NCI-H1048 (cell line): Measurements from ENCODE around the gene R3HDM1.
"Not testable (repeated sequence)": the region's sequence is repeated elsewhere in the genome, so short reads cannot be mapped to it uniquely, and the experiment has no call there.

ENCODE experiments used
- DNase-seq: peaks from one replicate; lab custom pipeline; 2025; lab: John Stamatoyannopoulos, UW

The R3HDM1 gene

DNA sequence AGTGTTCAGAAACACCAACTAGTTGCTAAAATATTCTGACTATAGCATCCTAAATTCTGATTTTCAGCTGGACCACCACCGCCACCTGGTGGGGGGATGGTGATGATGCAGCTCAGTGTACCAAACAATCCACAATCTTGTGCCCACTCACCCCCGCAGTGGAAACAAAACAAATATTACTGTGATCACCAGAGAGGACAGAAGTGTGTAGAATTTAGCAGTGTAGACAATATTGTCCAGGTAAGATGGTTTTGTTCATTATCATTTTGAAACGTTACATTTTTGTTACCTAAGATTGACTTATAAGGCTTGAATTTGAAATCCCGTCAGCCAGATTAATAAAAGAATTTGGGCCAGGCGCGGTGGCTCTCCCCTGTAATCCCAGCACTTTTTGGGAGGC, 178.7 kb downstream of the R3HDM1 start:
- DNase-seq = no peak

DNA sequence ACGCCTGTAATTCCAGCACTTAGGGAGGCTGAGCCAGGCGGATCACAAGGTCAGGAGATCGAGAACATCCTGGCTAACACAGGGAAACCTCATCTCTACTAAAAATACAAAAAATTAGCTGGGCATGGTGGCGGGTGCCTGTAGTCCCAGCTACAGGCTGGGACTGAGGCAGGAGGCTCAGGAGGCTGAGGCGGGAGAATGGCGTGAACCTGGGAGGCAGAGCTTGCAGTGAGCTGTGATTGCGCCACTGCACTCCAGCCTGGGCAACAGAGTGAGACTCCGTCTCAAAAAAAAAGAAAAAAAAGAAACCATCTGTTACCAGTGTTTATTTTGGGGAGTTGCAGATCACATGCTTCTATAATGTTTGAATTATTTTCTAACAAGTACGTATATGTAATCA, 183.8 kb downstream of the R3HDM1 start:
- DNase-seq = not testable (repeated sequence)

DNA sequence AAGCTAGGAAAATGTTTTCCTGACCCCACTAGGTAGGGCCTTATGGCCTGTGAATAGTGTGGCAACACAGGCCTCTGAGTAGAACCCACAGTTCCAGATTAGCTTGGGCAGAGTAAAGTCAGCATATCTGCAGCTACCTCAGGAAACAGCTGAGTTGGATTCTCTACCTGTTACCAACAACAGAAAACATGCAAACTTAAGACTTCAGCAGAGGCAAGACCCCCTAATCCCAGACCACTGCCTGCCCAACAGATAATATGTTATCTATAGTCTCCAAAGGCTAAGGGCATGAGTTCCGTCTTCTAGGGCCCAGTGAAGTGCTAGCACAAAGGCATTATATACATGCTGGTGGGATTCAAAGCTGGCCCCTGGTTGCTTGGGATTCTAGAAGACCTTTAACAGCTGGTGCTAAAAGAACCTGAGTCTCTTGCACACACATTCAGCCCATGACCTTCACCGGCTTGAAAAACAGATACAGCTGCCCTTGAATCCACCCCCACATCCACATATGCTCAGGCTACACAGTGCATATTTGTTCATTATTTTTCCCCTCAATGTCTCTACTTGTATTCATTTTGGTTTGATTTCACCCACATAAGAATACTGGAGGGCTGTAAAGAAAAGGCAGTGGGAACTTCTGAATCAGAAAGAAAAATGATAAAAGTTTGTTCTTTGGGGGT, 196.9 kb downstream of the R3HDM1 start:
- no peak for DNase-seq

DNA sequence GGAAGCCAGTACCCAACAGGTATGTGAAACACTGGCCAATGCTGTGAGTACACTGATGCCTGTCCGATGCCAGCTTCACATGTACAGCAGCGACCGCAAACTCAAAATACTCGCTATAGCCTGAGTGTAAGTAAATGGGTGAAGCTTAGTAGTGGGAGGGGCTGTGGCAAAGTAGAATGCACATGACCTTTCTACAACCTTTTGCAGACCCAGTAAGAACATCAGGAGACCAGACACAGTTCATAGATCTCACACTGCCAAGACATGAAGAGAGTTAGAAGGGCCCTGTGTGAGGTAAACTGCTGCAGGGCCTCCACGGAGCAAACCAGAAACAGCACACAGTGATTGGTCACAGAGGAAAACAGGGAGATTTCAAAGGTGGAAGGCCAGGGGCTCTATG, 201.3 kb downstream of the R3HDM1 start:
- DNase-seq = no peak

DNA sequence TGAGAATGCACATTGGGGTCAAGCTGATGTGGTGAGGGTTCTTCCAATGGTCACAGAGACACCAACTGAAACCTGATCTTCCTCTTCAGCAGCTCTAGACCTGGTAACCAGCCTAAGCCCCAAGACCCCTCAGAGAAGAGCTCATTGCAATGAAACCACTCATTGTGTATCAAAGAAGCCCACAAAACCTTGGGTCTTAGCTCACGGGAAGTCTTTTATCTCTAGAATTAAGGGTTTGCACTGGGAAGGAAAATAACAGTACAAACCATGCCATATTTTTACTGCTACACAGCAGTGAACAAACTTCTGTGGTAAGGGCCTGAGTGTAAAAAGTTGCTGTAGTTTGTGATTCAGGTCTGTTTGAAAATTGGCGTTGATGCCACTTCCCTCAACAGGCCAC, 201.8 kb downstream of the R3HDM1 start:
- no peak for DNase-seq

DNA sequence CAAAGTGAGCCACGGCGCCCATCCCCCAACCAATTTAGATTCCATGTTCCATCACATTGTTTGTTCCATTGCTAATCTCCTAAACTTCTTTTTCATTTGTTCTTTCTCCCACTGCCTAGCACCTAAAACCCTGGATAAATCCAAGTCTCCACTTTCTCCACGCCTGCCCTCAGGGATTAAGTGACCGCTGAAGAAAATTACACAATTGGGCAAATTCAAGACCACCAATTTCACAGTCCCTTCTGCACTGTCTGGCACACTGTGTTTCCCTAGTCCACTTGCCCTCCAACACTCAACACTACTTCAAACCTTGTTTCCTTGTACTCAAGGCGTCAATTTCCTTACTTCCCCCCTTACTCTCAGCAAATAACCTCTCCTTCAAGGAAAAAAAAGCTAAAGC, 205.3 kb downstream of the R3HDM1 start:
- DNase-seq = no peak

DNA sequence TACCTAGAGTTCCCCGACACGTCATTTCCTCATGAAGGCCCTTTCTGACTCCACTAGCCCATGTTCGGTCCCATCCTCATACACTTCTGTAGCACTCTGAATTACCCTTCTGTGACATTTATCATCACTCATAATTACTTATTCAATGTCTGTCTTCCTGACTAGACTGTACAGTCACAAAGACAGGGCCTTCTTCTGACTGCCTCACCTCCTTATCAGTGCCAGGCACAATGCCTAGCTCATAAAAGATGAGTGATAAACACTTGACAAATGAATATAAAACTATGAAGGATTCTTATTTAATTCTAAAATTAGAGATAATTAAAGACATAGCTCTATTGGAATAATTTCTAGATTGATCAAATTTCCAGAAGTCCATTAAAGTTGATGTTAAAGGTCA, 208.9 kb downstream of the R3HDM1 start:
- no peak for DNase-seq

DNA sequence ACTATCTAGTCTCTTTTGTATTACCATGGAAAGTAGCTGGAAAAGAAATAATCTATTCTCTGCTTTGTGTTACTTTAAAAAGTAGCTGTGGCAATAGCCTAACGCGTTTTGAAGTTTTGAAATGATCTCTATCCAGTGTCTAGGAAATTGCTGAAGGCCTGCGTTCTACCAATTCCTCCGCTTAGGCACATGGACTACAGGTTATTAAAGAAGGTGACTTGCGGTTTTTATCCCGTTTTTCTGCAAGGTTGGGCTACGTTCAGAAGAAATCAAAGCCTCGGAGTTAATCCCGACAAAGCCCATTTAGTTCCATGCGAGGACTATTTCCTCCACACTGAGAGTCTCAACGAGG, 209.7 kb downstream of the R3HDM1 start:
- DNase-seq = no peak

DNA sequence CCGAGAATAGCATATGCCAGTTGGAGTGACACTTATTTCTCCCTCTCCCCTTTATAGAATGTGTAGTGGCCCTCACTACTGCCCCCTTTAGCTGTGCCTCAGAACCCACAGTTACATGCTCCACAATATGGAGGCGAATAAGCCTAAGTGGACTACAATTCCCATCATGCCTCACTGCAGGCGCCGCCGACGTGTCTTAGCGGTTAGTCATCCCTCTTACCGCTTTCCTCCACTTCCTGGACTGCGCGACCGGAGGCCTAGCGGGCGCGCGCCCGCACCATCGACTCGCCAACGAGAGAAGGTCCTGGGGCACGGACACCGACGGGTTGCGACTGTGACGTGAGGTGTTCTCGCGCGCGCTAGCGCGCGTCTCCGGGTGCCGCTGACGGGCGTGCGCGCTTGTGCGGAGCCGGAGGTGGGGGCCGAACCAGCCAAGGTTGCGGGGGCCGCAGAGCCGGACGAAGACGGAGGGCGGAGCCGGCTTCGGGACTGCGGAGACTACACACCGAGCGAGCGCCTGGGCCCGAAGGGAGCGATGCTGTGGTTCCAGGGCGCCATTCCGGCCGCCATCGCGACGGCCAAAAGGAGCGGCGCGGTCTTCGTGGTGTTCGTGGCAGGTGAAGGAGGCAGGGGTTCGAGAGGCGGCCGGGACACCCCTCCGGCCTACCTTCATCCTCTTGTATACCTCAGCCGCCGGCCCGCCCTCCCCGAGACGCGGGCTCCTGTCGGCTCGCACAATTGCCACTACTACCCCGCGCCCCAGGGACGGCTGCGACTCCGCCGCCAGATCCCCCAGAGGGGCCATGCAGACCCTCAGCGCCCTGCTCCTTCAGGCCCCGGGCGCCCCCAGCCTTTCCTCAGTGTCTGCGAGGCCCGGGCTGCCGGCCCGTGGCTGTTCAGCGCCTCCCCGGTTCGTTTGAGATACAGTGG, 210.4 kb downstream of the R3HDM1 start, which contains the start of gene UBXN4:
TSS of gene UBXN4 (plus strand) at position 461 of the 930 bp plus-strand sequence. CDS start at position 536, 75 bp downstream.
- DNase-seq = peak; percentile 95

DNA sequence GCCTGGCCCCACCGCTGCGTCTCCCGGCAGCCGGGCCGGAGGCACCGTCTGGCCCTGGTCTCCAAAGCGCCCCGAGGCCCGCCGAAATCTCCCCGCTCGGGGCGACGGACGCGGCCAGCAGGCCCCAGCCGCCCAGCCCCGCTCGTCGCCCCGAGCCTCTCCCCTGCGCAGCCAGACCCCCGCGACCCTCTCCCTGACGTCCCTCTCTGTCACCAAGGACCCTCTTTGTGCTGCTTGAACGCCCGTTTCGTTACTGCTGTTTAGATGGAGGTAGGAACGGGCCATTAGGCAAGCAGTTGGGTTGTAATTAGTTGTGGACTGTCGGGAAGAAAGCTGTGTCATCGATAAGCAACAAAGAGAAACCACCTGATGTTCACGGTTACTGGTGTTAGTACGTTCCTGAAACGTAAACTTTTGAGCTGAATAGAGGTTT, 211.1 kb downstream of the R3HDM1 start:
- no peak for DNase-seq

DNA sequence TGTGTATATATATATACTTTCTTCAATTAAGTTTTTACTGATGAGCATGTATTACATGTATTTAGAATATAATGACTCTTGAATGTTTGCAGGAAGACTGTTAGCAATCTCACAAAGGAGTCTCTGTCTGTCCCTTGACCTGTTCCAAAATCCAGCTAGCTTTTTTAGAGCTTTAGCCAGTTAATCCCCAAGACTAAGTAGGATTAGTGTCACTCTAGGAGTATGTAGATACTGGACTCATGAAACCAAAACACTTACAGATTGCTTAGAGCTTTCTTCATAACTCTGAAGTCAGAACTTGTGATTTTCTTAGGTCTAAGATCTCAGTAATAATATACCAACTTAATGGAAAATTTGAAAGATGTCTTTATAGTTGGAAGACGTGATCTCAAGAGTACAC, 212.6 kb downstream of the R3HDM1 start:
- no peak for DNase-seq

DNA sequence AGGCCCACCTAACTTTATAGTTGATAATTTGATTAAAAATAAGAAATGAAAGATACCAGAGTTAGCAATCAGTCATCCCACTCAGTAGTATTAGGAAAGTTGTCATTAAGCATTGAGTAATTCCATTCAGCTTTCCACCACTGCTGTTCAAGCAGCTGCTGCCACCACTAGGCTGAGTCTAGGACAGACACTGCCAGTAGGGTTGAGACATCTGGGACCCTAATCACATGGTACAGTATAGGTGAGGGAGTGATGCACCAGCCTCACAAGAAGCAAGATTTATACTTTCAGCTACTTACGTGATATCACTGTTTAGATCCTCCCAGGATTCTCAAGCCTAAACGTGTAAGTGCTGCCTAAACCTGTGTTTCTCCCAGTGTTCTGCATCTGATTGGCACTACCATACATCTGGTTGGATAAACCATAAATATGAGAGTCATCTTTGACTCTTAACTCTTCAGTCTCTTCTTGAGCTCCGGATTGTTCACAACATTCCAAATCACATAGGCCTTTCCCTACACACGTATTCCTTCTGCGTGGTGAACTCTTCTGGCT, 213.6 kb downstream of the R3HDM1 start:
- DNase-seq = no peak

DNA sequence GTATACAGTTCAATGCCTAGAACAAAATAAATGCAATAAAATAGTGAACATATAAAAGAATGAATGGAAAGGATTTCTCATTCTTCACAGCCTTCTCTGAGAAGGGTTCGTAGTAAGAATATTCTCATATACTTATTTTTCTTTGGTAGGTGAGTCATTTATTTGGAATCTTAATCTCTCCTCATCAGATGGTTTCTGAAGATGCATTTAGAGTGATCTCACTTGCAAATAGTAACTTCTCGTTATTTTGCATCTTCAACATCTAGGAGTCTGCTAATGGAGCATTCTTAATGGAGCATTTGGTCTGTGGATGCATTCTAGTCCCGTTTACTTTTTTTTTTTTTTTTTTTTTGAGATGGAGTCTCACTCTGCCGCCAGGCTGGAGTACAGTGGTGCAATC, 214.3 kb downstream of the R3HDM1 start:
- no peak for DNase-seq

DNA sequence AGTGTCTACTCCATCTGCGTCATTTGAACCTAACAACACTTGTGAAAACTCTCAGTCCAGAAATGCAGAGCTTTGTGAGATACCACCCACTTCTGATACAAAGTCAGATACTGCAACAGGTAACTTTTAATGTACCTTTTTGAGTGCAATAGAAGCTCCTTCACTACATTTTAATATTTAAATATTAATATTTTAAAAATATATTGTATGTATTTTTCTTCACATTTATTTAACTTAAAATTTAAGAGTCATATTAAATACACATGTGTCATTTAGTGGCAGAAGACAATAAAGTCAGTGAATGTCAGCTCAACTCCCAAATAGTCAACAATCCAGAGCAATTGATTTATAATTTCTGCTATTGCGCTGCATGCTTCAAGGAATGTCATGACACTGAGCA, 224.3 kb downstream of the R3HDM1 start:
- DNase-seq = no peak

DNA sequence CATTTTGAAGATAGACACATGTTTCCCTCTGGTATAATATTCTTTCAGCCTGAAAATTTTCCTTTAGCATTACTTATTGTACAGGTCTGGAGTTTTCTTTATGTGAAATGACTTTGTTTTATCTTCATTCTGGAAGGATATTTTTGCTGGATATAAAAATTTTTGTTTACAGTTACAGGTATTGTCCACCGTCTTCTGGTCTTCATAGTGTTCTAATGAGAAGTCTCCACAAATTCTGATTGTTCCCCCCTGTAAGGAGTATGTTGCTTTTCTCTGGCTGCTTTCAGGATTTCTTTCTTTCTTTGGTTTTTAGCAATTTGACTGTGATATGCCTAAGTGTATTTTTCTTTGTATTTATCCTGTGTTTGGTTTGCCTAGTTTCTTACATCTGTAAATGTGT, 225.4 kb downstream of the R3HDM1 start:
- no peak for DNase-seq

DNA sequence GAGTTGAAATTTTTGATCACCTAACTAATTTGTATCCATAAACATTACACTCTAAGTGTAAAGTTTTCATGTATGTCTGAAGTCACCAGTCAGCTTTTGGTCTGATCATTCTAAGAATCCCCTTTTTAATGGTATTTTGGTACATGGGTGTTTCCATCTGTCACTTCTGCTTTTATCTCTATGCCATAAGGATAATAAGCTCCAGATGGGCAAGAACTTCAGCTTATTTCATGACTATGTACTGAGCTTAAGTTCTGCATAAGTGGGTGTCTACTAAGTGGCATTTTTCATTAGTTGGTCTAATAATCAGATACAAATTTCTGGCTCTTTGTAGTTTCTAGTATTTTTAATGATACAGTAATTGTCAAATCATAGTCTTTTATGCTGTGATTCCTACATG, 230.7 kb downstream of the R3HDM1 start:
- no peak for DNase-seq

DNA sequence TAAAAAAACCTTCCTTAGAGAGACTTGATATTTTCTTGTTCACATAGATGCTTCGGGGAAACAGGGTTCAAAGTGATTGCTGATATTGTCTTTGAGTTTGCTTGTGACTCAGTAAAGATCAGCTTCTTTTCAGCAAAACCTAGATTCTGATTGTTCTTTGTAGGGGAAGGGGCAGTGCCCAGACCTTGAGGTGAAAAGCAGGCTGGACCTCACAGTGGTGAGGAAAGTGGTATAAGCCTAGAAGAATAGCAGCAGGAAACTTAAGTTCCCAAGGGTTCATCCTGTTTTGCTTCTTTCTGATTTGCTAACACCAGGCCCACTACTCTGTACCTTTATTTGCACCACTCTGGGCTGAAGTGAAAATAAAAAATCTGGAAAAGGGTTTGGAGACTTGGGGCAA, 231.2 kb downstream of the R3HDM1 start:
- DNase-seq = no peak

DNA sequence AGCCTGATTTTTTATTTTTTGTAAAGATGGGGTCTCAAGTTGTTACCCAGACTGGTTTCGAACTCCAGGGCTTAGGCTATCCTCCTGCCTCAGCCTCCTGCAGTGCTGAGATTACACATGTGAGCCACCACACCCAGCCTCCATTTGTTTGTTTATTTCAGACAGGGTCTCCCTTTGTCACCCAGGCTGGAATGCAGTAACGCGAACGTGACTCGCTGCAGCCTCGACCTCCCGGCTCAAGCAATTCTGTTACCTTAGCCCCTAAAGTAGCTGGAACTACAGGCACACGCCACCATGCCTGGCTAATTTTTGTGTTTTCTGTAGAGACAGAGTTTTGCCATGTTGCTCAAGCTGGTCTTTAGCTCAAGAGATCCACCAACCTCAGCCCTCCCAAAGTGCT, 237.6 kb downstream of the R3HDM1 start:
- DNase-seq = no peak

DNA sequence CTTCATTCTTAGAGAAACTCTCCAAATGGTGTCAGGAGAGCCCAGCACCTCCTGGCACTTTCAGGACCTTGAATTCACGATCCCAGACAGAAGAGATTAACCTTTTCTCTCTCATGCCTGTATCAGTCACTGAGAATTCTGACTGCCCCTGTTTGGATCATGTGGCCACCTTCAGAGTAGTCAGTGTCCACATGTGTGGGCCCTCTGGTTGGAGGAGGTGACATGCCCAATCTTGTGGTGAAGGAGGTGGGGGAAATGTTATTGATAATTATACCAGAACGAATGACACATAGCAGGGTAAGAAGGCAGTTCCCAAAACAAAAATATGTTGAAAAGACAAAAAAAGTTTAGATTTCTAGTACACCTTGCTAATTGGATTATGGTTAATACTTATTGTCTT, 242.0 kb downstream of the R3HDM1 start:
- no peak for DNase-seq

DNA sequence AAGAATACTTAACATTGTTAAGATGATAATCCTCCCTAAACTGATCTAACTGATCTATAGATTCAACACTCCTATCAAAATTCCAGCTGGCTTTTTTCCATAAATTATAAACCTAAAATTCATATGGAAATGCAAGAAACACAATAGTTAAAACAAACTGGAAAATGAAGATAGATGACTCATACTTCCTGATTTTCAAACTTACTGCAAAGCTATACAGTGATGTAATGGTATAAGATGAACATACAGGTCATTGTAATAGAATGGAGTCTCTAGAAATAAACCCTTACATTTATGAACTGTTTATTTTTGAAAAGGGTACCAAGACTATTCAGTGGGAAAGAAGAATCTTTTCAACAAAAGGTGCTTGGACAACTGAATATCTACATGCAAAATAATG, 242.6 kb downstream of the R3HDM1 start:
- no peak for DNase-seq
